ENCODE data around the gene REEP5.
"Not testable (repeated sequence)": the region's sequence is repeated elsewhere in the genome, so short reads cannot be mapped to it uniquely, and the experiment has no call there.

The REEP5 gene

GRCh38 chr5:112921833-112922817 is at the start of gene REEP5:
REEP5 (minus strand) TSS chr5:112922227; CDS start chr5:112922190, 37 bp downstream.
- DNase-seq, result no peak

GRCh38 chr5:112971276-112971675 is 49.2 kb upstream of the REEP5 start:
- DNase-seq, result no peak

GRCh38 chr5:112968411-112969106 is 46.5 kb upstream of the REEP5 start:
- DNase-seq, result no peak

- DNase-seq, result no peak
Measured at GRCh38 chr5:112967520-112968083, 45.6 kb upstream of the REEP5 start.

- DNase-seq, result no peak
Measured at GRCh38 chr5:112965733-112966306, 43.8 kb upstream of the REEP5 start.

- not testable (repeated sequence) for DNase-seq
Measured at GRCh38 chr5:112963374-112963733, 41.3 kb upstream of the REEP5 start.

- no peak for DNase-seq
Measured at GRCh38 chr5:112960863-112961504, 39.0 kb upstream of the REEP5 start.

GRCh38 chr5:112960315-112960714 is 38.3 kb upstream of the REEP5 start:
- DNase-seq, result no peak

GRCh38 chr5:112959872-112960271 is 37.8 kb upstream of the REEP5 start:
- peak; percentile 14 to 62 for DNase-seq

GRCh38 chr5:112958093-112959088 is 36.4 kb upstream of the REEP5 start:
- DNase-seq, result peak; percentile 11 to 82

GRCh38 chr5:112957036-112957808 is 35.2 kb upstream of the REEP5 start:
- no peak for DNase-seq

- DNase-seq, result no peak
Measured at GRCh38 chr5:112956606-112957005, 34.6 kb upstream of the REEP5 start.

- DNase-seq, result no peak
Measured at GRCh38 chr5:112951124-112951702, 29.2 kb upstream of the REEP5 start.

- no peak for DNase-seq
Measured at GRCh38 chr5:112948458-112948857, 26.4 kb upstream of the REEP5 start.

GRCh38 chr5:112940670-112941069 is 18.6 kb upstream of the REEP5 start:
- DNase-seq, result no peak

GRCh38 chr5:112938286-112938685 is 16.3 kb upstream of the REEP5 start:
- no peak for DNase-seq

GRCh38 chr5:112935675-112936074 is 13.6 kb upstream of the REEP5 start:
- DNase-seq, result no peak

- DNase-seq, result no peak
Measured at GRCh38 chr5:112934366-112934663, 12.3 kb upstream of the REEP5 start.

GRCh38 chr5:112933651-112934365 is 11.8 kb upstream of the REEP5 start:
- DNase-seq, result no peak

GRCh38 chr5:112933105-112933504 is 11.1 kb upstream of the REEP5 start:
- no peak for DNase-seq
